ENCODE data around the gene RNU6-9.

RNU6-9 gene

DNA sequence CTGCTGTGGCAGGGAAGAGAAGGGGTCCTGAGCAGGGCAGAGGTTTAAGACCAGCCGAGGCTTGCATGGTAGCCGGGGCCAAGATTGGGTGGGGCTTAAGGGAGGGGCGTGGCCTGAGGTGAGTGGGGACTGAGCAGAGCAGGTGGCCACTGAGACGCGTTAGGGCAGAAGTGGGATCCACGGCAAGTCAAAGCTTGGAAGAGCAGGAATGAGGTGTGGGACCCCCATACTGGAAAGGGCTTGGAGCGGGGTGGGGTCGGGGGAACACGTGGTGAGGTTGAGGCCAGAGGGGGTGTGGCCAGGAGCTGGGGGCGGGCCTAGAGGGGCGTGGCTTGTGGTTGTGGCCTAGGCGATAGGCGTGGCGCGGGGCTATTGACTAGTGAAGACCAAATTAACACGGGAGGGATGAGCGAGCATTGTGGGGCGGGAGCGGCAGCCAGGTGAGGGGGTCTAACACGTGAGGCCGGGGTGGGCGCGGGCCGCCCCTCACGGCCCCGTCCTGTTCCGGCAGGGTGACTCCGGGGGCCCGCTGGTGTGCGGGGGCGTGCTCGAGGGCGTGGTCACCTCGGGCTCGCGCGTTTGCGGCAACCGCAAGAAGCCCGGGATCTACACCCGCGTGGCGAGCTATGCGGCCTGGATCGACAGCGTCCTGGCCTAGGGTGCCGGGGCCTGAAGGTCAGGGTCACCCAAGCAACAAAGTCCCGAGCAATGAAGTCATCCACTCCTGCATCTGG, 30.5 kb upstream of the RNU6-9 start:
- H3K27ac ChIP-seq (ENCODE audit: low read length): no peak overlapping the region
- no peaks in the 10 kb centered on the region for H3K9me3 ChIP-seq (ENCODE audit: insufficient read depth, low read length)
- H3K9ac ChIP-seq (ENCODE audit: low read length): no peak overlapping the region
- H4K20me1 ChIP-seq (ENCODE audit: insufficient read depth, low read length): no peaks in the 10 kb centered on the region
- H2AFZ ChIP-seq (ENCODE audit: low read depth, low read length): no peak overlapping the region
- H3K27me3 ChIP-seq (ENCODE audit: low read depth, low read length): no peaks in the 10 kb centered on the region
- no peak overlapping the region for H3K4me3 ChIP-seq (ENCODE audit: low read length)
- H3K4me2 ChIP-seq (ENCODE audit: low read length): no peak overlapping the region
- H3K36me3 ChIP-seq (replicated peaks; ENCODE audit: low read depth, low read length): peaks cover 4% of the 10 kb centered on the region
- H3K4me1 ChIP-seq (ENCODE audit: low read length): peaks cover 20% of the 10 kb centered on the region
- H3K79me2 ChIP-seq (ENCODE audit: low read length): no peaks in the 10 kb centered on the region
- TF ChIP-seq, protein P1, sequence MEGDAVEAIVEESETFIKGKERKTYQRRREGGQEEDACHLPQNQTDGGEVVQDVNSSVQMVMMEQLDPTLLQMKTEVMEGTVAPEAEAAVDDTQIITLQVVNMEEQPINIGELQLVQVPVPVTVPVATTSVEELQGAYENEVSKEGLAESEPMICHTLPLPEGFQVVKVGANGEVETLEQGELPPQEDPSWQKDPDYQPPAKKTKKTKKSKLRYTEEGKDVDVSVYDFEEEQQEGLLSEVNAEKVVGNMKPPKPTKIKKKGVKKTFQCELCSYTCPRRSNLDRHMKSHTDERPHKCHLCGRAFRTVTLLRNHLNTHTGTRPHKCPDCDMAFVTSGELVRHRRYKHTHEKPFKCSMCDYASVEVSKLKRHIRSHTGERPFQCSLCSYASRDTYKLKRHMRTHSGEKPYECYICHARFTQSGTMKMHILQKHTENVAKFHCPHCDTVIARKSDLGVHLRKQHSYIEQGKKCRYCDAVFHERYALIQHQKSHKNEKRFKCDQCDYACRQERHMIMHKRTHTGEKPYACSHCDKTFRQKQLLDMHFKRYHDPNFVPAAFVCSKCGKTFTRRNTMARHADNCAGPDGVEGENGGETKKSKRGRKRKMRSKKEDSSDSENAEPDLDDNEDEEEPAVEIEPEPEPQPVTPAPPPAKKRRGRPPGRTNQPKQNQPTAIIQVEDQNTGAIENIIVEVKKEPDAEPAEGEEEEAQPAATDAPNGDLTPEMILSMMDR (IDR thresholded peaks at IDR 0.05; ENCODE audit: low read depth, low read length): no peak
- no peak for TF ChIP-seq EZH2phosphoT487 (IDR thresholded peaks at IDR 0.05; ENCODE audit: low read depth)

GRCh38 chr19:863315-863620, 30.0 kb upstream of the RNU6-9 start:
- no peaks in the 10 kb centered on the region for H4K20me1 ChIP-seq (ENCODE audit: insufficient read depth, low read length)
- peak overlapping the region; percentile 55 for H3K4me2 ChIP-seq (ENCODE audit: low read length)
- peak overlapping the region; percentile 54 for H3K27ac ChIP-seq (ENCODE audit: low read length)
- H3K4me1 ChIP-seq (ENCODE audit: low read length): peaks cover 20% of the 10 kb centered on the region
- no peak overlapping the region for H2AFZ ChIP-seq (ENCODE audit: low read depth, low read length)
- no peak for TF ChIP-seq EZH2phosphoT487 (IDR thresholded peaks at IDR 0.05; ENCODE audit: low read depth)
- TF ChIP-seq, protein P1 (IDR thresholded peaks at IDR 0.05; ENCODE audit: low read depth, low read length): no peak
- peaks cover 8% of the 10 kb centered on the region for H3K36me3 ChIP-seq (replicated peaks; ENCODE audit: low read depth, low read length)
- H3K27me3 ChIP-seq (ENCODE audit: low read depth, low read length): no peaks in the 10 kb centered on the region
- H3K4me3 ChIP-seq (ENCODE audit: low read length): no peak overlapping the region
- no peaks in the 10 kb centered on the region for H3K79me2 ChIP-seq (ENCODE audit: low read length)
- no peaks in the 10 kb centered on the region for H3K9me3 ChIP-seq (ENCODE audit: insufficient read depth, low read length)
- no peak overlapping the region for H3K9ac ChIP-seq (ENCODE audit: low read length)

GRCh38 chr19:866769-867300, 26.4 kb upstream of the RNU6-9 start:
- Histone ChIP-seq H3K4me3 (ENCODE audit: low read length) (no peak overlapping the region), H3K4me1 (ENCODE audit: low read length) (peaks cover 20% of the 10 kb centered on the region), H3K4me2 (ENCODE audit: low read length) (no peak overlapping the region), H3K79me2 (ENCODE audit: low read length) (no peaks in the 10 kb centered on the region), H3K9me3 (ENCODE audit: insufficient read depth, low read length) (no peaks in the 10 kb centered on the region), H3K9ac (ENCODE audit: low read length) (no peak overlapping the region), H4K20me1 (ENCODE audit: insufficient read depth, low read length) (no peaks in the 10 kb centered on the region), H3K27ac (ENCODE audit: low read length) (no peak overlapping the region), H3K27me3 (ENCODE audit: low read depth, low read length) (no peaks in the 10 kb centered on the region), H2AFZ (ENCODE audit: low read depth, low read length) (no peak overlapping the region), H3K36me3 (replicated peaks; ENCODE audit: low read depth, low read length) (peaks cover 28% of the 10 kb centered on the region)
- TF ChIP-seq EZH2phosphoT487 (IDR thresholded peaks at IDR 0.05; ENCODE audit: low read depth): no peak
- TF ChIP-seq, protein P1 (IDR thresholded peaks at IDR 0.05; ENCODE audit: low read depth, low read length): no peak

DNA sequence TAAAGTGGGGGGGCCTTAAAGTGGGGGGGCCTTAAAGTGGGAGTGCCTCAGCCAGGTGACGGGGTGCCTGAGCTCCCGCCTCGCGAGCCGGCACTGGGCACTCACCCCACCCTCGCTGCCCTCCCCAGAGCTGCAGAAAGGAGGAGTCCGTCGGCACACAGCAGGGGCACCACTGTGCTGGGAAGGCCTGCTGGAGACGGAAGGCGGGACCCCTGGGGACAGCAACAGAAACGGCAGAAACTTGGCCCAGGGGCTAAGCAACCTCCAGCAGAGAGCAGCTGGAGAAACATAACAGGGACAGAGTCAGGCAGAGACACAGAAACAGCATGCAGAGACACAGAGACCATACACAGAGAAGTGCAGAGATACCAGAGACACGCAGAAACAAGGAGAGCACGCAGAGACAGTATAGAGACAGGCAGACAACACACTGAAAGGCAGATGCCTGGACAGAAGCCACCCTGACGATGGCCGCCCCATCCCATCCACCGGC, 25.9 kb upstream of the RNU6-9 start:
- no peaks in the 10 kb centered on the region for H3K9me3 ChIP-seq (ENCODE audit: insufficient read depth, low read length)
- H3K4me3 ChIP-seq (ENCODE audit: low read length): no peak overlapping the region
- peaks cover 25% of the 10 kb centered on the region for H3K4me1 ChIP-seq (ENCODE audit: low read length)
- H2AFZ ChIP-seq (ENCODE audit: low read depth, low read length): no peak overlapping the region
- H3K27ac ChIP-seq (ENCODE audit: low read length): no peak overlapping the region
- H3K79me2 ChIP-seq (ENCODE audit: low read length): no peaks in the 10 kb centered on the region
- peaks cover 5% of the 10 kb centered on the region; the same call in 1 of the 2 replicates for H4K20me1 ChIP-seq (ENCODE audit: insufficient read depth, low read length)
- H3K27me3 ChIP-seq (ENCODE audit: low read depth, low read length): no peaks in the 10 kb centered on the region
- H3K4me2 ChIP-seq (ENCODE audit: low read length): no peak overlapping the region
- no peak for TF ChIP-seq EZH2phosphoT487 (IDR thresholded peaks at IDR 0.05; ENCODE audit: low read depth)
- TF ChIP-seq, protein P1 (IDR thresholded peaks at IDR 0.05; ENCODE audit: low read depth, low read length): no peak
- no peak overlapping the region for H3K9ac ChIP-seq (ENCODE audit: low read length)
- peaks cover 28% of the 10 kb centered on the region for H3K36me3 ChIP-seq (replicated peaks; ENCODE audit: low read depth, low read length)

Data from OCI-LY3 (cell line).